SK-N-SH (cell line): ENCODE results near the gene C19orf33. TPM values are rescaled to one million over a fixed set of nuclear protein-coding genes. Genes with fewer than 3 reads are reported as not detected.
A peak's percentile ranks its signal among the peaks of the same experiment; 100 is the strongest.

Experiments
- CTCF ChIA-PET: fragments of 300-600, 350-600 bp; formaldehyde crosslinking; extraction: SDS; loops from one replicate; lab custom pipeline; 2021; lab: Yijun Ruan, JAX
- POLR2A ChIA-PET: fragments of 350-600 bp; sonication (Branson Sonifier 250); formaldehyde crosslinking; extraction: SDS; loops from one replicate; lab custom pipeline; 2020; ENCODE audit warnings: antibody characterized with exemption, inconsistent platforms; lab: Yijun Ruan, JAX
- DNase-seq: peaks from one replicate; pipeline ENCODE4 v3.0.0; 2012
- H2AFZ ChIP-seq: fragments of 200-600 bp; sonication (generic); 2 replicates; pipeline ENCODE4 v1.8.1; 2016; ENCODE audit warnings: antibody characterized with exemption, mild to moderate bottlenecking, low read depth
- H3F3A ChIP-seq: fragments of 200-600 bp; sonication (generic); replicated peaks from 2 replicates; pipeline ENCODE3; 2016; ENCODE audit warnings: antibody characterized with exemption, mild to moderate bottlenecking; ENCODE audit not compliant: insufficient read depth
- H3K27ac ChIP-seq, 2 experiments: fragments of 200-500 bp in 1 of 2; fragments of 200-600 bp in 1 of 2; sonication (Bioruptor generic) in 1 of 2; sonication (generic), shearing (Covaris generic) in 1 of 2; 2 replicates each; pipeline versions ENCODE4 v1.5.1 to v1.6.1; 2014 to 2016; ENCODE audit warnings: low read depth in 2 of 2, inconsistent platforms in 1 of 2, low read length in 1 of 2, mild to moderate bottlenecking in 1 of 2, mixed read lengths in 1 of 2
- H3K27me3 ChIP-seq: fragments of 200-600 bp; sonication (generic), shearing (Covaris generic); 2 replicates; pipeline ENCODE4 v1.6.1; 2016; ENCODE audit warnings: mixed run types; ENCODE audit not compliant: insufficient read depth
- H3K36me3 ChIP-seq, 2 experiments: fragments of 200-500 bp in 1 of 2; fragments of 200-600 bp in 1 of 2; sonication (Bioruptor generic) in 1 of 2; sonication (generic) in 1 of 2; replicated peaks in 1 of 2; 2 replicates each; pipeline versions ENCODE3 to v1.5.1; 2014 to 2016; ENCODE audit warnings: low read length in 1 of 2, mild to moderate bottlenecking in 1 of 2; ENCODE audit not compliant: insufficient read depth in 2 of 2, control insufficient read depth in 1 of 2
- H3K4me1 ChIP-seq, 2 experiments: fragments of 200-500 bp in 1 of 2; fragments of 200-600 bp in 1 of 2; sonication (Bioruptor generic) in 1 of 2; sonication (generic), shearing (Covaris generic) in 1 of 2; 2 replicates each; pipeline versions ENCODE4 v1.5.1 to v1.6.1; 2014 to 2016; ENCODE audit warnings: low read depth in 1 of 2, low read length in 1 of 2, mixed run types in 1 of 2; ENCODE audit not compliant: insufficient read depth in 2 of 2, control insufficient read depth in 1 of 2
- H3K4me2 ChIP-seq: fragments of 200-600 bp; sonication (generic), shearing (Covaris generic); 2 replicates; pipeline ENCODE4 v1.6.1; 2017; ENCODE audit warnings: mixed run types
- H3K4me3 ChIP-seq, 2 experiments: fragments of 200-500 bp in 1 of 2; fragments of 200-600 bp in 1 of 2; sonication (Bioruptor generic) in 1 of 2; sonication (generic), shearing (Covaris generic) in 1 of 2; 2 replicates each; pipeline versions ENCODE4 v1.5.1 to v1.8.1; 2014 to 2016; ENCODE audit warnings: low read depth in 2 of 2, inconsistent platforms in 1 of 2, low read length in 1 of 2, mild to moderate bottlenecking in 1 of 2, mixed read lengths in 1 of 2, moderate library complexity in 1 of 2
- H3K79me2 ChIP-seq: fragments of 200-600 bp; sonication (generic); 2 replicates; pipeline ENCODE4 v1.8.1; 2017; ENCODE audit warnings: mild to moderate bottlenecking; ENCODE audit not compliant: insufficient read depth
- H3K9ac ChIP-seq: fragments of 200-600 bp; sonication (generic); 2 replicates; pipeline ENCODE4 v1.6.1; 2017; ENCODE audit warnings: mixed run types
- H3K9me2 ChIP-seq: fragments of 200-600 bp; sonication (generic); 2 replicates; pipeline ENCODE4 v1.6.1; 2017; ENCODE audit warnings: mixed run types
- H3K9me3 ChIP-seq: fragments of 200-600 bp; sonication (generic); 2 replicates; pipeline ENCODE4 v1.6.1; 2017; ENCODE audit warnings: mixed run types, mild to moderate bottlenecking, moderate library complexity
- H4K20me1 ChIP-seq: fragments of 200-600 bp; sonication (generic); 2 replicates; pipeline ENCODE4 v1.6.1; 2017; ENCODE audit warnings: mild to moderate bottlenecking, mixed run types; ENCODE audit not compliant: insufficient read depth
- CHD2 ChIP-seq: fragments of 150-350 bp; IDR thresholded peaks from 2 replicates; pipeline ENCODE4 v1.6.1; 2018; ENCODE audit warnings: low read length; ENCODE audit not compliant: partially characterized antibody
- ELF1 ChIP-seq: IDR thresholded peaks from 2 replicates; pipeline ENCODE4 v1.4.0; 2012
- EP300 ChIP-seq, 2 experiments: IDR thresholded peaks; 2 replicates each; pipeline versions ENCODE4 v1.4.0 to v1.6.1; 2012; ENCODE audit warnings: borderline replicate concordance in 1 of 2, low read depth in 1 of 2, low read length in 1 of 2
- FOSL2 ChIP-seq: IDR thresholded peaks from 2 replicates; pipeline ENCODE4 v1.4.0; 2012; ENCODE audit warnings: low read depth, mild to moderate bottlenecking, moderate library complexity, borderline replicate concordance
- FOXM1 ChIP-seq: IDR thresholded peaks from 2 replicates; pipeline ENCODE4 v1.4.0; 2012; ENCODE audit warnings: low read depth, mild to moderate bottlenecking
- NRF1 ChIP-seq: IDR thresholded peaks from 2 replicates; pipeline ENCODE4 v1.6.1; 2012; ENCODE audit warnings: low read depth, mild to moderate bottlenecking, low read length
- POLR2AphosphoS5 ChIP-seq: IDR thresholded peaks from 2 replicates; pipeline ENCODE4 v1.6.1; 2012; ENCODE audit warnings: low read depth, low read length
- REST ChIP-seq: IDR thresholded peaks from 2 replicates; pipeline ENCODE4 v1.6.1; 2012; ENCODE audit warnings: mild to moderate bottlenecking, low read depth, low read length, moderate library complexity
- RXRA ChIP-seq: IDR thresholded peaks from 2 replicates; pipeline ENCODE4 v1.4.0; 2012; ENCODE audit warnings: low read depth, mild to moderate bottlenecking, borderline replicate concordance
- SMC3 ChIP-seq: IDR thresholded peaks from 2 replicates; pipeline ENCODE4 v1.6.1; 2012; ENCODE audit warnings: low read depth, low read length, improper control_type of control experiment
- TEAD4 ChIP-seq: IDR thresholded peaks from 2 replicates; pipeline ENCODE4 v1.4.0; 2012; ENCODE audit warnings: mild to moderate bottlenecking, borderline replicate concordance; ENCODE audit not compliant: insufficient read depth
- ZBTB33 ChIP-seq: IDR thresholded peaks from 2 replicates; pipeline ENCODE4 v1.4.0; 2012; ENCODE audit warnings: low read depth, borderline replicate concordance
- WGBS: methylation state at CpG from one replicate; pipeline ENCODE4 v1.1.6; 2017; ENCODE audit warnings: low lambda C conversion rate; 5-methylcytosine and 5-hydroxymethylcytosine counted together
- polyA plus RNA-seq, 3 experiments: library from polyadenylated mRNA; depleted of rRNA; stranded (reverse); fragments of >200 nt; gene quantifications; 2 replicates each; pipeline ENCODE4 v1.2.3, GENCODE V29; 2012
- TF ChIP-seq, protein P1 (sequence below): fragments of 150-350 bp; IDR thresholded peaks from 2 replicates; pipeline ENCODE4 v1.6.1; 2017; ENCODE audit warnings: antibody characterized with exemption, low read length, low read depth, borderline replicate concordance
- TF ChIP-seq, protein P2 (sequence below): IDR thresholded peaks from 2 replicates; pipeline ENCODE4; 2012

C19orf33 gene
- polyA plus RNA-seq, 1 of the 3 experiments (the other 2 are of a cell fraction) = not detected

- H4K20me1 ChIP-seq = no peaks in the 10 kb centered on the region
Observed at GRCh38 chr19:38319421-38320258, 15.6 kb downstream of the C19orf33 start, which contains the start of gene KCNK6. Gene KCNK6, plus strand, starts transcription at chr19:38319845. Its CDS starts 106 bp downstream, at chr19:38319951.

More at GRCh38 chr19:38319421-38320258, 15.6 kb downstream of the C19orf33 start, which contains the start of gene KCNK6:
- Histone ChIP-seq H3K9me2 (no peaks in the 10 kb centered on the region), H3K4me3 (peak within 1 kb of the TSS; percentile 47 to 64), H3K79me2 (peaks cover 8% of the 10 kb centered on the region), H3K4me2 (peak within 1 kb of the TSS; percentile 92), H3K27me3 (0 out of 2 replicates have a peak, but pooled peaks cover 15% of the 10 kb centered on the region), H3K27ac (no peak within 1 kb of the TSS), H3K9ac (peak within 1 kb of the TSS; percentile 39), H3K4me1 (peaks cover 0 to 24% of the 10 kb centered on the region in 2 experiments; a peak in 1 of 4 replicates), H3F3A (no peaks in the 10 kb centered on the region), H3K36me3 (no peaks in the 10 kb centered on the region), H3K9me3 (no peaks in the 10 kb centered on the region), H2AFZ (peak within 1 kb of the TSS; percentile 89)
- 32% methylated on average over 17 of the region's 76 CpGs for WGBS
- peak; percentile 72 for DNase-seq
- ChIA-PET CTCF (interaction anchor here (1.0 to 3.9 kb wide), 7 partner anchors 15 to 613 kb away, joined by 3 to 20 read pairs (median 8); partner anchors contain the start of gene CATSPERG), POLR2A (no interaction called here)
- TF ChIP-seq FOXM1 = no peak
- TF ChIP-seq, protein P1, sequence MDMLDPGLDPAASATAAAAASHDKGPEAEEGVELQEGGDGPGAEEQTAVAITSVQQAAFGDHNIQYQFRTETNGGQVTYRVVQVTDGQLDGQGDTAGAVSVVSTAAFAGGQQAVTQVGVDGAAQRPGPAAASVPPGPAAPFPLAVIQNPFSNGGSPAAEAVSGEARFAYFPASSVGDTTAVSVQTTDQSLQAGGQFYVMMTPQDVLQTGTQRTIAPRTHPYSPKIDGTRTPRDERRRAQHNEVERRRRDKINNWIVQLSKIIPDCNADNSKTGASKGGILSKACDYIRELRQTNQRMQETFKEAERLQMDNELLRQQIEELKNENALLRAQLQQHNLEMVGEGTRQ = no peak
- no peak for TF ChIP-seq ELF1
- no peak for TF ChIP-seq ZBTB33
- TF ChIP-seq POLR2AphosphoS5 = no peak
- TF ChIP-seq RXRA = no peak
- TF ChIP-seq, protein P2, sequence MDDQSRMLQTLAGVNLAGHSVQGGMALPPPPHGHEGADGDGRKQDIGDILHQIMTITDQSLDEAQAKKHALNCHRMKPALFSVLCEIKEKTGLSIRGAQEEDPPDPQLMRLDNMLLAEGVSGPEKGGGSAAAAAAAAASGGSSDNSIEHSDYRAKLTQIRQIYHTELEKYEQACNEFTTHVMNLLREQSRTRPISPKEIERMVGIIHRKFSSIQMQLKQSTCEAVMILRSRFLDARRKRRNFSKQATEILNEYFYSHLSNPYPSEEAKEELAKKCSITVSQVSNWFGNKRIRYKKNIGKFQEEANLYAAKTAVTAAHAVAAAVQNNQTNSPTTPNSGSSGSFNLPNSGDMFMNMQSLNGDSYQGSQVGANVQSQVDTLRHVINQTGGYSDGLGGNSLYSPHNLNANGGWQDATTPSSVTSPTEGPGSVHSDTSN = no peak
- no peak for TF ChIP-seq EP300 (IDR thresholded peaks at IDR 0.05; ENCODE audit: borderline replicate concordance in 1 of 2, low read depth in 1 of 2, low read length in 1 of 2)
- no peak for TF ChIP-seq FOSL2
- TF ChIP-seq CHD2 = no peak
- TF ChIP-seq TEAD4 = no peak
- TF ChIP-seq SMC3 = no peak
- no peak for TF ChIP-seq REST
- no peak for TF ChIP-seq NRF1
